Uterus (tissue), 2 donors: ENCODE results near the gene LIPI.

Experiments used
- POLR2A ChIP-seq, 2 donors: fragments of 450-650 bp; IDR thresholded peaks; one replicate each; pipeline ENCODE4 v1.6.1; 2016; ENCODE audit warnings: antibody characterized with exemption in 2 of 2, mild to moderate bottlenecking in 1 of 2, moderate library complexity in 1 of 2
- TF ChIP-seq, protein P1 (sequence below), 4 experiments: fragments of 200-600 bp in 2 of 4; fragments of 450-650 bp in 2 of 4; sonication (generic) in 2 of 4; IDR thresholded peaks; one replicate each; pipeline ENCODE4 v1.5.1; 2016 to 2019; ENCODE audit warnings: antibody characterized with exemption in 4 of 4, mild to moderate bottlenecking in 2 of 4, moderate library complexity in 1 of 4

DNA sequence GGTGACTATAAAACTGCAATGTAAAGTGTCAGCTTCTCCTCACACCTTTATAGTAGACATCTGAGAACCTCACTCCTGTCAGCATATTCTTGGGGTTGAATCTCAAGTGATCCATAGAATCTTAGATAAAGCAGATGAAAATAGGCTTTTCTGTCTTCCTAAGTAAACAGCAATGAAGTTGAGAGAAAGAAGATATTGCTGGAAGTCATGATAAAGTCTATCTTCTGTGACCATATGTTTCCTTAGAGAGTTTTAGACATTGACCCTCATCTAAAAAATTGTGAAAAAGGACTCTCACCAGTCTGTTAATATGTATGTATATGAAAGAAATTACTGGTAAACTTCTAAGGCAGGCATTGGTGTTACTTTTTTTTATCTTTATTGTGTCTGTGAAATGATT lies 66.8 kb downstream of the LIPI start:
- no peak for TF ChIP-seq POLR2A (IDR thresholded peaks at IDR 0.05)
- TF ChIP-seq, protein P1, sequence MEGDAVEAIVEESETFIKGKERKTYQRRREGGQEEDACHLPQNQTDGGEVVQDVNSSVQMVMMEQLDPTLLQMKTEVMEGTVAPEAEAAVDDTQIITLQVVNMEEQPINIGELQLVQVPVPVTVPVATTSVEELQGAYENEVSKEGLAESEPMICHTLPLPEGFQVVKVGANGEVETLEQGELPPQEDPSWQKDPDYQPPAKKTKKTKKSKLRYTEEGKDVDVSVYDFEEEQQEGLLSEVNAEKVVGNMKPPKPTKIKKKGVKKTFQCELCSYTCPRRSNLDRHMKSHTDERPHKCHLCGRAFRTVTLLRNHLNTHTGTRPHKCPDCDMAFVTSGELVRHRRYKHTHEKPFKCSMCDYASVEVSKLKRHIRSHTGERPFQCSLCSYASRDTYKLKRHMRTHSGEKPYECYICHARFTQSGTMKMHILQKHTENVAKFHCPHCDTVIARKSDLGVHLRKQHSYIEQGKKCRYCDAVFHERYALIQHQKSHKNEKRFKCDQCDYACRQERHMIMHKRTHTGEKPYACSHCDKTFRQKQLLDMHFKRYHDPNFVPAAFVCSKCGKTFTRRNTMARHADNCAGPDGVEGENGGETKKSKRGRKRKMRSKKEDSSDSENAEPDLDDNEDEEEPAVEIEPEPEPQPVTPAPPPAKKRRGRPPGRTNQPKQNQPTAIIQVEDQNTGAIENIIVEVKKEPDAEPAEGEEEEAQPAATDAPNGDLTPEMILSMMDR (IDR thresholded peaks at IDR 0.05): no peak
